ENCODE results near the gene ZG16B.

Gene ZG16B

GRCh38 chr16:2827374-2827791 lies 2.7 kb upstream of the ZG16B start:
- Histone ChIP-seq H3K4me3 (ENCODE audit: low read depth, low read length) (no peak overlapping the region), H2BK5ac (ENCODE audit: low read depth, low read length, poor library complexity) (no peak overlapping the region), H3K14ac (ENCODE audit: low read length) (no peak overlapping the region), H4K8ac (ENCODE audit: low read depth, low read length) (no peak overlapping the region), H4K91ac (ENCODE audit: low read depth, low read length) (no peak overlapping the region), H3K36me3 (ENCODE audit: control insufficient read depth in 1 of 2, insufficient read depth in 2 of 2, low read length in 2 of 2) (no peaks in the 10 kb centered on the region), H3K18ac (ENCODE audit: low read length) (no peak overlapping the region), H2BK12ac (ENCODE audit: low read length) (no peak overlapping the region), H3K27ac (ENCODE audit: low read depth, low read length) (no peak overlapping the region), H3K4me2 (ENCODE audit: low read length) (no peak overlapping the region), H4K12ac (ENCODE audit: low read depth, low read length) (no peak overlapping the region), H3K79me2 (ENCODE audit: control insufficient read depth, insufficient read depth, low read length, poor library complexity) (no peaks in the 10 kb centered on the region), H2BK120ac (ENCODE audit: insufficient read depth, low read length, poor library complexity) (no peak overlapping the region), H3K79me1 (ENCODE audit: low read length) (no peaks in the 10 kb centered on the region), H3K9ac (ENCODE audit: low read length) (no peak overlapping the region), H2AK5ac (ENCODE audit: low read length) (no peak overlapping the region), H2AFZ (ENCODE audit: insufficient read depth, low read length, poor library complexity) (no peak overlapping the region), H3K27me3 (ENCODE audit: insufficient read depth, low read length) (no peaks in the 10 kb centered on the region), H3K23ac (ENCODE audit: low read length) (no peak overlapping the region), H3K9me3 (ENCODE audit: insufficient read depth, low read depth, low read length) (no peaks in the 10 kb centered on the region), H3K4me1 (ENCODE audit: control insufficient read depth in 1 of 2, insufficient read depth in 2 of 2, low read length in 2 of 2) (no peaks in the 10 kb centered on the region), H3K4ac (ENCODE audit: low read depth, low read length) (no peak overlapping the region)
- WGBS (ENCODE audit: extremely low coverage, insufficient coverage, insufficient read length): no CpG with 5 or more reads among the region's 15 CpGs
- DNase-seq: no peak

DNA sequence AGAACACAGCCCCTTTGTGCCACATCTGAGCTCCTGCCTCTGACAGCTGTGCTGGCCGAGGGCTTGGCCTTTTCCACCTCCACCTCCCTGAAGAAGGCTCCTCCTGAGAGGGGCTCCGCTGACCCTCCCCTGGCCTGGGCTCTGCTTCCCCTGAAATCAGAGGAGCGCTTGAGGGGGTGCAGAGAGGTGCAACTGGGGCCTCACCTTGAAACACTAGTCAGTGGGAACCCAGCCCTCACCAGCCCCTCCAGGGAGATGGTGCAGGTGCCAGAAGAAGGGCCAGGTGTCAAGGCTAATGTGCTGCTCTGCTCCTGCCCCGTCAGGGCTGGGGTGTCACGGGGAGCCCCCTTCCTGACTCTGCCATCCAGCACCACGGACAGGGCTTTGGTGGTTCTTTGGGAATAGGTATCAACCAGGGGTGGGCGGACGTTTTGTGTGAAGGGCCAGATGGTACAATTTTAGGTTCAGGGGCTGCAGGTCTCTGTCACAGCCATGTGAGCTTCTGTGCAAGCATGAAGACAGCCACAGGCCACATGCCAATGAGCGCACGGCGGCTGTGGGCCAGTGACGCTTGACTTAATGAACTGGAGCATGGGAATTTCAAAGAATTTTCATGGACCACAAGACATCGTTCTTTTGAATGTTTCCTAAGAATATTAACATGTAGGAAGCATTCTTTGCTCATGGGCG lies 2.1 kb upstream of the ZG16B start:
- no peak overlapping the region for H3K9ac ChIP-seq (ENCODE audit: low read length)
- H2AK5ac ChIP-seq (ENCODE audit: low read length): no peak overlapping the region

GRCh38 chr16:2828521-2828840 lies 1.6 kb upstream of the ZG16B start:
- no peak overlapping the region for H4K91ac ChIP-seq (ENCODE audit: low read depth, low read length)
- no peak overlapping the region for H3K9ac ChIP-seq (ENCODE audit: low read length)
- H3K27ac ChIP-seq (ENCODE audit: low read depth, low read length): no peak overlapping the region
- no peaks in the 10 kb centered on the region for H3K4me1 ChIP-seq (ENCODE audit: control insufficient read depth in 1 of 2, insufficient read depth in 2 of 2, low read length in 2 of 2)
- no peak overlapping the region for H2BK5ac ChIP-seq (ENCODE audit: low read depth, low read length, poor library complexity)
- no peaks in the 10 kb centered on the region for H3K79me2 ChIP-seq (ENCODE audit: control insufficient read depth, insufficient read depth, low read length, poor library complexity)
- no peak overlapping the region for H2AFZ ChIP-seq (ENCODE audit: insufficient read depth, low read length, poor library complexity)
- no peak overlapping the region for H3K14ac ChIP-seq (ENCODE audit: low read length)
- no peak for DNase-seq
- no peak overlapping the region for H2BK12ac ChIP-seq (ENCODE audit: low read length)
- WGBS (ENCODE audit: extremely low coverage, insufficient coverage, insufficient read length): no CpG with 5 or more reads among the region's 8 CpGs
- no peak overlapping the region for H2AK5ac ChIP-seq (ENCODE audit: low read length)
- no peak overlapping the region for H3K4ac ChIP-seq (ENCODE audit: low read depth, low read length)
- no peak overlapping the region for H4K8ac ChIP-seq (ENCODE audit: low read depth, low read length)
- H3K79me1 ChIP-seq (ENCODE audit: low read length): no peaks in the 10 kb centered on the region
- H3K18ac ChIP-seq (ENCODE audit: low read length): no peak overlapping the region
- no peak overlapping the region for H3K23ac ChIP-seq (ENCODE audit: low read length)
- H3K9me3 ChIP-seq (ENCODE audit: insufficient read depth, low read depth, low read length): no peaks in the 10 kb centered on the region
- H3K36me3 ChIP-seq (ENCODE audit: control insufficient read depth in 1 of 2, insufficient read depth in 2 of 2, low read length in 2 of 2): no peaks in the 10 kb centered on the region
- no peaks in the 10 kb centered on the region for H3K27me3 ChIP-seq (ENCODE audit: insufficient read depth, low read length)
- H2BK120ac ChIP-seq (ENCODE audit: insufficient read depth, low read length, poor library complexity): no peak overlapping the region
- H3K4me2 ChIP-seq (ENCODE audit: low read length): no peak overlapping the region
- no peak overlapping the region for H3K4me3 ChIP-seq (ENCODE audit: low read depth, low read length)
- H4K12ac ChIP-seq (ENCODE audit: low read depth, low read length): no peak overlapping the region

More for the DNA sequence above, 2.1 kb upstream of the ZG16B start:
- H3K18ac ChIP-seq (ENCODE audit: low read length): no peak overlapping the region
- H3K79me1 ChIP-seq (ENCODE audit: low read length): no peaks in the 10 kb centered on the region
- H3K23ac ChIP-seq (ENCODE audit: low read length): no peak overlapping the region
- no peak overlapping the region for H2BK5ac ChIP-seq (ENCODE audit: low read depth, low read length, poor library complexity)
- no peaks in the 10 kb centered on the region for H3K79me2 ChIP-seq (ENCODE audit: control insufficient read depth, insufficient read depth, low read length, poor library complexity)
- H3K14ac ChIP-seq (ENCODE audit: low read length): no peak overlapping the region
- no peak overlapping the region for H3K4ac ChIP-seq (ENCODE audit: low read depth, low read length)
- no peak overlapping the region for H4K91ac ChIP-seq (ENCODE audit: low read depth, low read length)
- WGBS (ENCODE audit: extremely low coverage, insufficient coverage, insufficient read length): no CpG with 5 or more reads among the region's 14 CpGs
- H4K8ac ChIP-seq (ENCODE audit: low read depth, low read length): no peak overlapping the region
- H3K4me1 ChIP-seq (ENCODE audit: control insufficient read depth in 1 of 2, insufficient read depth in 2 of 2, low read length in 2 of 2): no peaks in the 10 kb centered on the region
- H2BK12ac ChIP-seq (ENCODE audit: low read length): no peak overlapping the region
- H3K36me3 ChIP-seq (ENCODE audit: control insufficient read depth in 1 of 2, insufficient read depth in 2 of 2, low read length in 2 of 2): no peaks in the 10 kb centered on the region
- no peak overlapping the region for H4K12ac ChIP-seq (ENCODE audit: low read depth, low read length)
- no peak overlapping the region for H3K27ac ChIP-seq (ENCODE audit: low read depth, low read length)
- H3K9me3 ChIP-seq (ENCODE audit: insufficient read depth, low read depth, low read length): no peaks in the 10 kb centered on the region
- no peak overlapping the region for H2BK120ac ChIP-seq (ENCODE audit: insufficient read depth, low read length, poor library complexity)
- no peak overlapping the region for H2AFZ ChIP-seq (ENCODE audit: insufficient read depth, low read length, poor library complexity)
- no peaks in the 10 kb centered on the region for H3K27me3 ChIP-seq (ENCODE audit: insufficient read depth, low read length)
- no peak overlapping the region for H3K4me2 ChIP-seq (ENCODE audit: low read length)
- no peak overlapping the region for H3K4me3 ChIP-seq (ENCODE audit: low read depth, low read length)
- DNase-seq: peak; percentile 92 to 95

DNA sequence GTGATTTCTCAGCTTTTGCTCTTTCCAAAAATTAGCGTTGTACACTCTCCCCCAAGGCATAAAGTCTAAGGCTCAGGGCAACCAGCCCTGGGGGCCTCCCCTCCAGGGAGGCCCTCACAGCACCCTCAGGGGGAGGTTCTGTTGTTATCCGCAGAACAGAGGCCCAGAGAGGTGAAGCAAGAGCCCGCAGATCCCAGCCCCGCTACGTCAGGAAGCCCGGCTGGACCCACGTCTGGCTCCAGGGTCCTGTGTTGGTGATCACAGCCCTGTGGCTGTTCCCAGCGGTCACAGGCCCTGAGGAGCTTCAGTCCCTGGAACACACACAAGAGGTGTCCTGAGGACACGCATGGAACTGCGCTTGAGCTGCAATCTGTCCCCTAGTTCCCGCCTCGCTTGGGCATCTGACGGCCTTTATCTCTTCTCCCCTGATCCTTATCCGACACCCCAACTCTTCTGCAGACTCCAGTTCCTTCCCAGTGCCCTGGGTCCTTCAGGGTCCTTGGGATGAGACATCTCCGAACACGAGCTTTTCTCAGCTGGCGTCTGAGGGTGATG lies 1.1 kb upstream of the ZG16B start:
- Histone ChIP-seq H2BK5ac (ENCODE audit: low read depth, low read length, poor library complexity) (no peak overlapping the region), H4K12ac (ENCODE audit: low read depth, low read length) (no peak overlapping the region), H3K18ac (ENCODE audit: low read length) (no peak overlapping the region), H3K4me3 (ENCODE audit: low read depth, low read length) (no peak overlapping the region), H3K23ac (ENCODE audit: low read length) (no peak overlapping the region), H3K79me2 (ENCODE audit: control insufficient read depth, insufficient read depth, low read length, poor library complexity) (no peaks in the 10 kb centered on the region), H3K4me2 (ENCODE audit: low read length) (no peak overlapping the region), H2BK12ac (ENCODE audit: low read length) (no peak overlapping the region), H3K36me3 (ENCODE audit: control insufficient read depth in 1 of 2, insufficient read depth in 2 of 2, low read length in 2 of 2) (no peaks in the 10 kb centered on the region), H3K4me1 (ENCODE audit: control insufficient read depth in 1 of 2, insufficient read depth in 2 of 2, low read length in 2 of 2) (no peaks in the 10 kb centered on the region), H3K27ac (ENCODE audit: low read depth, low read length) (no peak overlapping the region), H4K8ac (ENCODE audit: low read depth, low read length) (no peak overlapping the region), H3K9me3 (ENCODE audit: insufficient read depth, low read depth, low read length) (no peaks in the 10 kb centered on the region), H3K14ac (ENCODE audit: low read length) (no peak overlapping the region), H2AK5ac (ENCODE audit: low read length) (no peak overlapping the region), H3K27me3 (ENCODE audit: insufficient read depth, low read length) (no peaks in the 10 kb centered on the region), H2BK120ac (ENCODE audit: insufficient read depth, low read length, poor library complexity) (no peak overlapping the region), H3K9ac (ENCODE audit: low read length) (no peak overlapping the region), H2AFZ (ENCODE audit: insufficient read depth, low read length, poor library complexity) (no peak overlapping the region), H4K91ac (ENCODE audit: low read depth, low read length) (no peak overlapping the region), H3K79me1 (ENCODE audit: low read length) (no peaks in the 10 kb centered on the region), H3K4ac (ENCODE audit: low read depth, low read length) (no peak overlapping the region)
- peak; percentile 98 to 99 for DNase-seq
- no CpG with 5 or more reads among the region's 17 CpGs for WGBS (ENCODE audit: extremely low coverage, insufficient coverage, insufficient read length)
